ENCODE results near the gene RRAS2. TPM values are rescaled to one million over a fixed set of nuclear protein-coding genes. Genes with fewer than 3 reads are reported as not detected.

Gene RRAS2
- total RNA-seq, 3 donors from 2014 or later, result 49.2 to 56.9 (median 53.8) TPM

- DNase-seq, result no peak
- Mint-ChIP-seq H3K4me3 (no peak overlapping the region), H3K4me1 (ENCODE audit: low read depth) (peaks cover 67% of the 10 kb centered on the region), H3K27me3 (ENCODE audit: low read depth) (no peaks in the 10 kb centered on the region), H3K9me3 (peaks cover 17% of the 10 kb centered on the region), H3K36me3 (ENCODE audit: insufficient read depth) (peaks cover 9% of the 10 kb centered on the region)
- no peak for ATAC-seq
These were observed 19.6 kb downstream of the RRAS2 start for GRCh38 chr11:14339356-14339755.

- H3K27me3 Mint-ChIP-seq (ENCODE audit: low read depth), result no peaks in the 10 kb centered on the region
- peak; percentile 97 to 98 for ATAC-seq
- H3K9me3 Mint-ChIP-seq, result peaks cover 14% of the 10 kb centered on the region
- peaks cover 55% of the 10 kb centered on the region for H3K4me1 Mint-ChIP-seq (ENCODE audit: low read depth)
- peak overlapping the region; percentile 5 for H3K4me3 Mint-ChIP-seq
- peaks cover 9% of the 10 kb centered on the region for H3K36me3 Mint-ChIP-seq (ENCODE audit: insufficient read depth)
- DNase-seq, result no peak
These were observed 22.2 kb downstream of the RRAS2 start for GRCh38 chr11:14336507-14337503.

GRCh38 chr11:14335712-14336111 lies 23.3 kb downstream of the RRAS2 start:
- H3K9me3 Mint-ChIP-seq, result peaks cover 12% of the 10 kb centered on the region
- ATAC-seq, result no peak
- DNase-seq, result no peak
- peaks cover 10% of the 10 kb centered on the region for H3K36me3 Mint-ChIP-seq (ENCODE audit: insufficient read depth)
- no peaks in the 10 kb centered on the region for H3K27me3 Mint-ChIP-seq (ENCODE audit: low read depth)
- no peak overlapping the region for H3K4me3 Mint-ChIP-seq
- peaks cover 57% of the 10 kb centered on the region for H3K4me1 Mint-ChIP-seq (ENCODE audit: low read depth)

GRCh38 chr11:14334893-14335292 lies 24.1 kb downstream of the RRAS2 start:
- H3K4me1 Mint-ChIP-seq (ENCODE audit: low read depth), result peaks cover 57% of the 10 kb centered on the region
- no peaks in the 10 kb centered on the region for H3K27me3 Mint-ChIP-seq (ENCODE audit: low read depth)
- peak overlapping the region; percentile 0 for H3K4me3 Mint-ChIP-seq
- peaks cover 10% of the 10 kb centered on the region for H3K36me3 Mint-ChIP-seq (ENCODE audit: insufficient read depth)
- H3K9me3 Mint-ChIP-seq, result peaks cover 12% of the 10 kb centered on the region
- DNase-seq (no peak), ATAC-seq (no peak)

DNA sequence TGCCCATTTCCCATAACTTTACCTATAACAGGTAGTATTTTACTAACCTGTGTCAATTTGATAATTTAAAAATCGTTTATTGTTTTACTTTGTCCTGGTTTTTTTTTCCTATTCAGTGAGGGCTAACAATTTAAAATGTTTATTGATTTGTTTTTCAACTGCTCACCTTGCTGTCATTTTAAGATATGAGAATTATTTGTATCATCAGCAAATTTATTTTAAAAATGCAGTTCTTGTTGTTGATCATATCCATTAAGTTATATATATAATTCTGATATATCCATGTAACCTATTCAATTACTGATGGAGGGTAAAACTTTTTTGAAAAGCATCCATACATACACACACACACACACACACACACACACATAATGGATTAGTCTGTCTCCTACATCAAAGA lies 24.8 kb downstream of the RRAS2 start:
- peaks cover 12% of the 10 kb centered on the region for H3K9me3 Mint-ChIP-seq
- H3K4me1 Mint-ChIP-seq (ENCODE audit: low read depth), result peaks cover 55% of the 10 kb centered on the region
- H3K4me3 Mint-ChIP-seq, result no peak overlapping the region
- ATAC-seq (no peak), DNase-seq (no peak)
- H3K36me3 Mint-ChIP-seq (ENCODE audit: insufficient read depth), result peaks cover 10% of the 10 kb centered on the region
- no peaks in the 10 kb centered on the region for H3K27me3 Mint-ChIP-seq (ENCODE audit: low read depth)

DNA sequence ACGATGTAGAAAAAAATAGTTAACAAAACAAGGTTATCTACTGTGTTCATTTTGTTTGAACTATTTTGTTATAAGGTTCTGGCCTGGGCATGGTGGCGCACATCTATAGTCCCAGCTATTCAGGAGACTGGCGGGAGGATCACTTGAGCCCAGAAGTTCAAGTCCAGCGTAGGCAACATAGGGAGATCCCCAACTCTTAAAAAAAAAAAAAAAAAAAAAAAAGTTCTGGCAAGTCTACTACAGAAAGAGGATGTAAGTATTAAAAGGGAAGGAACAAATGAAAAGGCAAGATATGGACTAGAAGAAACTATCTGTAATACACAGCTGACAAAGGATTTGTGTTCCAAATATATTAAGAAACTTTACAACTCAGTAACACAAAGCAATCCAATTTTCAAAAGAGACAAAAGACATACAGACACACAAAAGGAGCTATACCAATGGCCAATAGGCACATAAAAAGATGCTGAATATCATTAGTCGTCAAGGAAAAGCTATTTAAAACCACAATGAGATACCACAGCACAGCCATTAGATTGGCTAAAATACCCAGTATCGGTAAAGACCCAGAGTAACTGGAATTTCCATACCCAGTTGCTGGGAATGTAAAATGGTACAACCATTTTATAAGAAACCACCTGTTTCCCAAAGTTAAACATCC lies 27.4 kb downstream of the RRAS2 start:
- peaks cover 7% of the 10 kb centered on the region for H3K9me3 Mint-ChIP-seq
- H3K4me3 Mint-ChIP-seq, result no peak overlapping the region
- H3K4me1 Mint-ChIP-seq (ENCODE audit: low read depth), result peaks cover 53% of the 10 kb centered on the region
- no peak for ATAC-seq
- H3K36me3 Mint-ChIP-seq (ENCODE audit: insufficient read depth), result peaks cover 11% of the 10 kb centered on the region
- DNase-seq, result no peak
- H3K27me3 Mint-ChIP-seq (ENCODE audit: low read depth), result no peaks in the 10 kb centered on the region

DNA sequence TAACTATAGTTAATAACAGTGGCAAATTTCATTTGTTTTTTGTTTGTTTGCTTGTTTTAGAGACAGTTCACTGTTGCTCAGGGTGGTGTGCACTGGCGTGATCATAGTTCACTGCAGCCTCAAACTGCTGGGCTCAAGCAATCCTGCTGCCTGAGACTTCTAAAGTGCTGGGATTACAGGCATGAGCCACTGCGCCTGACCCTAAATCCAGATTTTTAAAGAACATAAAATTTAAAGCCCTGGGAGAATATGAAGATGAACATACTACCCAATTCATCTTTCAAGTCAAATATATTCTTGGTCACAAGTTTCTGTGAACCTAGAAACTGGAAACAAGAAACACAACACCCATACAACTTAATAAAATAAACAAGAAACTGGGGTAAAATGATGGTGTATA lies 28.1 kb downstream of the RRAS2 start:
- DNase-seq, result no peak

DNA sequence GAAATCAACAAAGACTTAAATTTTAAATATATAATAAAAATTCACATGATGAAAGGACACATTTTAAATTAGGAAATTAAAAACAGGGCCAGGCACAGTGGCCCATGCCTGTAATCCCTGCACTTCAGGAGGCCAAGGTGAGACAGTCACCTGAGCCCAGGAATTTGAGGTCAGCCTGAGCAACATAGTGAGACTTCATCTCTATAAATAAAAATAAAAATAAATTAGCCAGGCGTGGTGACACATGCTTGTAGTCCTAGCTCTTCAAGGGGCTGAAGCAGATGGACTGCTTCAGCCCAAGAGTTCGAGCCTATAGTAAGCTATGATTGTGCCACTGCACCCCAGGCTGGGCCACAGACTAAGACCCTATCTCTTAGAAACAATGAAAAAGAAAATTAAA lies 29.3 kb downstream of the RRAS2 start:
- no peak for ATAC-seq
- Mint-ChIP-seq H3K4me3 (no peak overlapping the region), H3K36me3 (ENCODE audit: insufficient read depth) (peaks cover 4% of the 10 kb centered on the region), H3K27me3 (ENCODE audit: low read depth) (no peaks in the 10 kb centered on the region), H3K9me3 (no peaks in the 10 kb centered on the region), H3K4me1 (ENCODE audit: low read depth) (peaks cover 44% of the 10 kb centered on the region)
- DNase-seq, result no peak

More for the DNA sequence above, 28.1 kb downstream of the RRAS2 start:
- H3K9me3 Mint-ChIP-seq, result no peaks in the 10 kb centered on the region
- H3K4me3 Mint-ChIP-seq, result no peak overlapping the region
- H3K4me1 Mint-ChIP-seq (ENCODE audit: low read depth), result peaks cover 49% of the 10 kb centered on the region
- H3K27me3 Mint-ChIP-seq (ENCODE audit: low read depth), result no peaks in the 10 kb centered on the region
- peaks cover 10% of the 10 kb centered on the region for H3K36me3 Mint-ChIP-seq (ENCODE audit: insufficient read depth)
- no peak for ATAC-seq

DNA sequence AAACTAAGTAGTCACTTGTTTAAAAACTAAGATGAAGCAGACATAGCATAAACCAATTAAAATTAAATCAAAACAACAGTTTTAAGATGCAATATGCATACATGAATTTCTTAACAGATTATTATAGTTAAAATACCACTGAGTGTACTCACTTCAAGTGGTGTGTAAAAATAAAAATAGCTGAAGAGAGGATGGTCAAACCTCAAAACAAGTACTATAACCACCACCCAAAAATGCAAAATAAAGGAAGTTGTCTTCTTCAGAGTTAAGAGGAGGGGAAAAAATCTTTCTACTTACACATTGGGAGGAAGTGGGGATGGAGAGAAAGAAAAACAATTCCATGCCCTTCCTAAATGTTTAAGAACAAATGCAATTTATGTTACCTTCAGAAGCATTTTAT lies 31.9 kb downstream of the RRAS2 start:
- no peaks in the 10 kb centered on the region for H3K9me3 Mint-ChIP-seq
- no peak overlapping the region for H3K4me3 Mint-ChIP-seq
- peaks cover 54% of the 10 kb centered on the region for H3K4me1 Mint-ChIP-seq (ENCODE audit: low read depth)
- DNase-seq (no peak), ATAC-seq (no peak)
- no peaks in the 10 kb centered on the region for H3K27me3 Mint-ChIP-seq (ENCODE audit: low read depth)
- peaks cover 7% of the 10 kb centered on the region for H3K36me3 Mint-ChIP-seq (ENCODE audit: insufficient read depth)

DNA sequence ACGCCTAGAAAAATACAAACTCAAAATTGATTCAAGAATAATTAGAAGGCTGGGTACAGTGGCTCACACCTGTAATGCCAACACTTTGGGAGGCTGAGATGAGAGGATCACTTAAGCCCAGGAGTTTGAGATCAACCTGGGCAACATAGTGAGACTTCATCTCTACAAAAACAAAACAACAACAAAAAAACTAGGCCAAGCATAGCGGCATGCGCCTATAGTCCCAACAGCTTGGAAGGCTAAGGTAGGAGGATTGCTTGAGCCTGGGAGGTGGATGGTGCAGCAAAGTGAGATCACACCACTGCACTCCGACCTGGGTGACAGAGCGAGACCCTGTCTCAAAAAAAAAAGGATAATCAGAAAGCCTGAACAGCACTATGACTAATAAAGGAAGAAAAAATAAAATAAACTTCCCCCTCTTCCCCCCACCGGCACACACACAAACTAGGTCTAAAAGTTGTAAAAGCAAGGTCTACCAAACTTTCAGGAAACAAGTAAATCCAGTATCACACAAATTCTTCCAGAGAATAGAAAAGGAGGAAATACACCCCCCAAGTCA lies 35.8 kb downstream of the RRAS2 start:
- Mint-ChIP-seq H3K4me3 (no peak overlapping the region), H3K36me3 (ENCODE audit: insufficient read depth) (peaks cover 4% of the 10 kb centered on the region), H3K9me3 (no peaks in the 10 kb centered on the region), H3K27me3 (ENCODE audit: low read depth) (no peaks in the 10 kb centered on the region), H3K4me1 (ENCODE audit: low read depth) (peaks cover 64% of the 10 kb centered on the region)
- ATAC-seq (no peak), DNase-seq (no peak)

GRCh38 chr11:14322510-14322909 lies 36.5 kb downstream of the RRAS2 start:
- Mint-ChIP-seq H3K4me3 (no peak overlapping the region), H3K9me3 (no peaks in the 10 kb centered on the region), H3K36me3 (ENCODE audit: insufficient read depth) (peaks cover 2% of the 10 kb centered on the region), H3K27me3 (ENCODE audit: low read depth) (no peaks in the 10 kb centered on the region), H3K4me1 (ENCODE audit: low read depth) (peaks cover 62% of the 10 kb centered on the region)
- ATAC-seq (no peak), DNase-seq (no peak)

GRCh38 chr11:14320020-14320419 lies 39.0 kb downstream of the RRAS2 start:
- no peak for DNase-seq
- Mint-ChIP-seq H3K4me1 (ENCODE audit: low read depth) (peaks cover 56% of the 10 kb centered on the region), H3K9me3 (no peaks in the 10 kb centered on the region), H3K4me3 (peak overlapping the region; percentile 20), H3K36me3 (ENCODE audit: insufficient read depth) (peaks cover 2% of the 10 kb centered on the region), H3K27me3 (ENCODE audit: low read depth) (no peaks in the 10 kb centered on the region)
- ATAC-seq, result peak; percentile 78 to 82

DNA sequence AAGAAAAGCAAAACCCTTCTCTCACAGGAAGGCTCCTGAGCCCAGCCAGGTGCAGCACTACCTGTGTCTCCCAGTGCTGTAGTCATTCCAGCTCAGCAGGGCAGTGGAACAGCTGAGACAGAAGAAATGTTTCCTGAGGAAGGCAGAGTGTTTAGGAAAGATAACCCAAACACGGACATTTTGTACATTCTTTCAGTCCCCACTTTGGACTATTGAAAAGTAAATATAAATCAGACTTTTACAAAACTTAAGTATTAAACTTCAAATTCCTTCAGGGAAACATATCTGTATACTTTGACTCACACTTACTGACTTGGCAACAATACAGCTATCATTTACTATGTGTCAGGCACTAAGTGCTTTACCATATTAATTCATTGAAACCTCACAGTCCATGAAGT lies 40.4 kb downstream of the RRAS2 start:
- Mint-ChIP-seq H3K36me3 (ENCODE audit: insufficient read depth) (no peaks in the 10 kb centered on the region), H3K27me3 (ENCODE audit: low read depth) (no peaks in the 10 kb centered on the region), H3K9me3 (no peaks in the 10 kb centered on the region), H3K4me3 (no peak overlapping the region), H3K4me1 (ENCODE audit: low read depth) (peaks cover 57% of the 10 kb centered on the region)
- DNase-seq (no peak), ATAC-seq (no peak)

DNA sequence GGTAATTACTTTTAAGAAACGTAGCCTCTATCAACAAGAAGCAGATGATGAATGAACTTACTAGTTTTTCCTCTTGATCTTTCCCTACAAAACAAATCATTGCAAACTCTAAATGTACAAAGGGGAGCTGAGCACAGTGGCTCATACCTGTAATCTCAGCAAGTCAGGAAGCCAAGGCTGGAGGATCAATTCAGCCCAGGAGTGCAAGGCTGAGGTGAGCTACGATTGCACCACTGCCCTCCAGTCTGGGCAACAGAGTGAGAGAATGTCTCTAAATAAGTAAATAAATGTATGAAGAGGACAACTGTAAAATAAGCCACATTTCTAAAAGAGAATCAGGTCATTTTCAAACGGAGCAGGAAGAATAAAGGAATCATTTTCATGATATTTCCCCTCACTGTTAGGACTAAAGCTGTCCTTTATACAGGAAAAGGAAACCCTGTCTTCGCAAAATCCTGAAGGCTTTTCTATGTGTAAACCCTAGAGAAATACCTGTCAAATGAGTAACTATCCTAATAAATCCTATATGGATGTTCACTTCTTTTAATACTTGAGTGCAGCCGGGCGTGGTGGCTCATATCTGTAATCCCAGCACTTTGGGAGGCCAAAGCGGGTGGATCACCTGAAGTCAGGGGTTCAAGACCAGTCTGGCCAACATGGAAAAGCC lies 41.2 kb downstream of the RRAS2 start:
- no peaks in the 10 kb centered on the region for H3K9me3 Mint-ChIP-seq
- peaks cover 58% of the 10 kb centered on the region for H3K4me1 Mint-ChIP-seq (ENCODE audit: low read depth)
- no peak overlapping the region for H3K4me3 Mint-ChIP-seq
- DNase-seq (no peak), ATAC-seq (no peak)
- H3K36me3 Mint-ChIP-seq (ENCODE audit: insufficient read depth), result no peaks in the 10 kb centered on the region
- no peaks in the 10 kb centered on the region for H3K27me3 Mint-ChIP-seq (ENCODE audit: low read depth)

All from activated T-cell treated with anti-CD3 and anti-CD28 coated beads, Interleukin-2, amount 50 U/mL, for 4 hours (primary cell).